Hepatocyte (in vitro differentiated cells): Measurements from ENCODE around the gene GATA2. TPM values are rescaled to one million over a fixed set of nuclear protein-coding genes. Genes with fewer than 3 reads are reported as not detected.
A peak's percentile ranks its signal among the peaks of the same experiment; 100 is the strongest.

Experiments
- DNase-seq: peaks from one replicate; pipeline ENCODE4 v3.0.0-alpha.2; 2016; ENCODE audit warnings: low spot score
- H2AFZ ChIP-seq: fragments of 200-600 bp; sonication (generic); 2 replicates; pipeline ENCODE4 v1.6.0; 2016; ENCODE audit warnings: antibody characterized with exemption, mild to moderate bottlenecking
- H3K27ac ChIP-seq: fragments of 200-600 bp; sonication (generic); 2 replicates; pipeline ENCODE4 v1.5.1; 2016; ENCODE audit warnings: mild to moderate bottlenecking
- H3K27me3 ChIP-seq: fragments of 200-600 bp; sonication (generic); 2 replicates; pipeline ENCODE4 v1.6.1; 2016
- H3K36me3 ChIP-seq: fragments of 200-600 bp; sonication (generic); replicated peaks from 2 replicates; pipeline ENCODE4 v1.5.1; 2016; ENCODE audit warnings: low read depth; ENCODE audit not compliant: insufficient read depth
- H3K4me1 ChIP-seq: fragments of 200-600 bp; sonication (generic); 2 replicates; pipeline ENCODE4 v1.5.1; 2016; ENCODE audit warnings: mild to moderate bottlenecking, moderate library complexity; ENCODE audit not compliant: insufficient read depth
- H3K4me2 ChIP-seq: fragments of 200-600 bp; sonication (generic); 2 replicates; pipeline ENCODE4 v1.6.0; 2016
- H3K4me3 ChIP-seq: fragments of 200-600 bp; sonication (generic); 2 replicates; pipeline ENCODE4 v1.5.1; 2016; ENCODE audit warnings: mild to moderate bottlenecking
- H3K79me2 ChIP-seq: fragments of 200-600 bp; sonication (generic); 2 replicates; pipeline ENCODE4 v1.6.0; 2017; ENCODE audit warnings: mild to moderate bottlenecking
- H3K9me2 ChIP-seq: fragments of 200-600 bp; sonication (generic); replicated peaks from 2 replicates; pipeline ENCODE4 v1.6.0; 2017; ENCODE audit warnings: mild to moderate bottlenecking; ENCODE audit not compliant: insufficient read depth
- H3K9me3 ChIP-seq: fragments of 200-600 bp; sonication (generic); 2 replicates; pipeline ENCODE4 v1.5.1; 2016; ENCODE audit warnings: low read depth, mild to moderate bottlenecking
- H4K20me1 ChIP-seq: fragments of 200-600 bp; sonication (generic); 2 replicates; pipeline ENCODE4 v1.6.0; 2016; ENCODE audit warnings: mild to moderate bottlenecking; ENCODE audit not compliant: insufficient read depth, poor library complexity, severe bottlenecking
- CTCF ChIP-seq: fragments of 200-600 bp; sonication (generic); IDR thresholded peaks from 2 replicates; pipeline ENCODE4 v1.5.1; 2016; ENCODE audit warnings: antibody characterized with exemption, mild to moderate bottlenecking; ENCODE audit not compliant: poor library complexity
- EZH2 ChIP-seq: fragments of 200-600 bp; sonication (generic); IDR thresholded peaks from 2 replicates; pipeline ENCODE4 v1.6.1; 2016; ENCODE audit warnings: antibody characterized with exemption, mild to moderate bottlenecking, borderline replicate concordance
- EZH2phosphoT487 ChIP-seq: fragments of 200-600 bp; sonication (generic); IDR thresholded peaks from one replicate; pipeline ENCODE4 v1.6.1; 2018; ENCODE audit warnings: antibody characterized with exemption, mild to moderate bottlenecking, low read depth, moderate library complexity; ENCODE audit not compliant: unreplicated experiment, severe bottlenecking
- WGBS: methylation state at CpG from one replicate; pipeline ENCODE4 v1.1.6; 2016; ENCODE audit warnings: low lambda C conversion rate; ENCODE audit errors: missing lambda C conversion rate; 5-methylcytosine and 5-hydroxymethylcytosine counted together
- polyA plus RNA-seq: library from polyadenylated mRNA; unstranded; fragments of >200 nt; fragmentation: Nextera tagmentation; extraction: Ambion mirVana; gene quantifications from 2 replicates; pipeline ENCODE4 v1.2.1, GENCODE V29; 2016
- total RNA-seq: library from RNA; depleted of rRNA; stranded (reverse); fragments of >200 nt; gene quantifications from 2 replicates; pipeline ENCODE4 v1.2.3, GENCODE V29; 2014

The GATA2 gene
- total and polyA plus RNA-seq, 2 experiments from 2014 or later: 2.4 to 2.6 TPM

GRCh38 chr3:128489674-128489926 is 3.4 kb downstream of the GATA2 start:
- Histone ChIP-seq H4K20me1 (no peaks in the 10 kb centered on the region), H3K4me2 (peak overlapping the region; percentile 95), H3K79me2 (no peaks in the 10 kb centered on the region), H3K9me3 (no peaks in the 10 kb centered on the region), H3K27ac (no peak overlapping the region), H3K36me3 (no peaks in the 10 kb centered on the region), H3K4me3 (peak overlapping the region; percentile 27), H3K27me3 (peaks cover 99% of the 10 kb centered on the region), H3K4me1 (peaks cover 45% of the 10 kb centered on the region), H3K9me2 (no peaks in the 10 kb centered on the region), H2AFZ (peak overlapping the region; percentile 61)
- TF ChIP-seq EZH2phosphoT487 (no peak), CTCF (no peak), EZH2 (peak; percentile 91)
- 2% methylated on average over 24 of the region's 26 CpGs for WGBS
- no peak for DNase-seq

- Histone ChIP-seq H3K9me2 (no peaks in the 10 kb centered on the region), H3K36me3 (no peaks in the 10 kb centered on the region), H3K9me3 (no peaks in the 10 kb centered on the region), H3K4me3 (peak overlapping the region; percentile 27), H3K4me2 (peak overlapping the region; percentile 95), H3K27ac (no peak overlapping the region), H3K27me3 (peaks cover 99% of the 10 kb centered on the region), H4K20me1 (no peaks in the 10 kb centered on the region), H2AFZ (peak overlapping the region; percentile 61), H3K79me2 (no peaks in the 10 kb centered on the region), H3K4me1 (peaks cover 45% of the 10 kb centered on the region)
- TF ChIP-seq EZH2phosphoT487 (no peak), EZH2 (no peak), CTCF (no peak)
- DNase-seq: peak; percentile 63
- WGBS: 2% methylated on average over 40 of the region's 71 CpGs
Observed at GRCh38 chr3:128488991-128489673, 3.9 kb downstream of the GATA2 start.

- TF ChIP-seq CTCF (no peak), EZH2 (no peak), EZH2phosphoT487 (no peak)
- DNase-seq: no peak
- H3K9me3 ChIP-seq: no peaks in the 10 kb centered on the region
- no peak overlapping the region for H3K4me3 ChIP-seq
- WGBS: 6% methylated on average over 12 of the region's 21 CpGs
- no peaks in the 10 kb centered on the region for H3K9me2 ChIP-seq
- H3K27ac ChIP-seq: no peak overlapping the region
- H3K4me1 ChIP-seq: peaks cover 47% of the 10 kb centered on the region
- H3K27me3 ChIP-seq: peaks cover 99% of the 10 kb centered on the region
- peak overlapping the region; percentile 0 for H2AFZ ChIP-seq
- H3K36me3 ChIP-seq: no peaks in the 10 kb centered on the region
- peak overlapping the region; percentile 95 for H3K4me2 ChIP-seq
- H3K79me2 ChIP-seq: no peaks in the 10 kb centered on the region
- H4K20me1 ChIP-seq: no peaks in the 10 kb centered on the region
Observed at GRCh38 chr3:128488636-128488990, 4.4 kb downstream of the GATA2 start.
